Measurements from ENCODE around the gene HDC.

GRCh38 chr15:50257924-50258323 is 7.6 kb downstream of the HDC start:
- TF ChIP-seq POLR2A (IDR thresholded peaks at IDR 0.05; ENCODE audit: low read depth, low read length) (no peak), ATF3 (IDR thresholded peaks at IDR 0.05; ENCODE audit: borderline replicate concordance, extremely low read depth, low read depth, low read length) (no peak), CREB1 (IDR thresholded peaks at IDR 0.05; ENCODE audit: low read depth) (no peak), SREBF2 (IDR thresholded peaks at IDR 0.05; ENCODE audit: low read length) (no peak)
